Measurements from ENCODE around the gene TGFBR3L.

TGFBR3L gene

DNA sequence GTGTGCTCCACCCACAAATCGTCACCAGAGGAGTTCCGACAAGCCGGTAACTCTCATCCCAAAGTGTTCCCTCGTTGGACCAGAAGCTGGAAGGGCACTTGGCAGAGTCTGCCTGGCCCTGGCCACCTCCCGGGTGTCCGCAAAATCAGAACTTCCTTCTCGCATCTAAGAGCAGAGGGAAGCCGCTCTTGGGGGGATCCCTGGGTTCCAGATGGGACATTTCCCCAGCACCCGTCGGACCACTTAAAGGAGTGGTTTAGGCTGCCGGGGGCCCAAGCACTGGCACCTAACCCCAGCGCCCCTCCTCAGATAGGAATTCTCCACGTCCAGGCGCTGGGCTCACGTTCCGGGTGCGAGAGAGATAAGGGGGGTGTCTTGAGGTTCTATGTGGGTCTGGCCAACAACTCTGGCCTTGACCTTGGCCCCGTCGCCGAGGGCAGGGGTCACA, 11.8 kb upstream of the TGFBR3L start:
- no peak for TF ChIP-seq CTCF (conservative IDR thresholded peaks at IDR 0.05; ENCODE audit: low read depth)
- CTCF ChIA-PET = no interaction called here

GRCh38 chr19:7903244-7904073, 11.2 kb upstream of the TGFBR3L start, which contains the start of gene MAP2K7:
Gene MAP2K7 (plus strand): TSS chr19:7903877. CDS start chr19:7903945, 68 bp downstream.
- ChIA-PET POLR2A (ENCODE audit: low non-redundant PET) (interaction anchor here (0.5 to 1.6 kb wide), 4 partner anchors 10 to 40 kb away, joined by 3 to 6 read pairs (median 4); partner anchors contain the start of gene TIMM44), CTCF (interaction anchor here (0.6 kb wide), 1 partner anchor 16 kb away, joined by 6 read pairs; no protein-coding TSS in a partner anchor)
- H3K27ac ChIP-seq = peak within 1 kb of the TSS; percentile 95
- peak; percentile 91 for TF ChIP-seq CTCF (conservative IDR thresholded peaks at IDR 0.05; ENCODE audit: low read depth)
- DNase-seq (ENCODE audit: low spot score) = peak; percentile 98

More for the DNA sequence above, 11.8 kb upstream of the TGFBR3L start:
- DNase-seq (ENCODE audit: low spot score) = no peak
- POLR2A ChIA-PET (ENCODE audit: low non-redundant PET) = interaction anchor here (0.5 to 1.6 kb wide), 5 partner anchors 10 to 41 kb away, joined by 3 to 6 read pairs (median 3); partner anchors contain the start of gene TIMM44
- peak overlapping the region; percentile 95 for H3K27ac ChIP-seq

DNA sequence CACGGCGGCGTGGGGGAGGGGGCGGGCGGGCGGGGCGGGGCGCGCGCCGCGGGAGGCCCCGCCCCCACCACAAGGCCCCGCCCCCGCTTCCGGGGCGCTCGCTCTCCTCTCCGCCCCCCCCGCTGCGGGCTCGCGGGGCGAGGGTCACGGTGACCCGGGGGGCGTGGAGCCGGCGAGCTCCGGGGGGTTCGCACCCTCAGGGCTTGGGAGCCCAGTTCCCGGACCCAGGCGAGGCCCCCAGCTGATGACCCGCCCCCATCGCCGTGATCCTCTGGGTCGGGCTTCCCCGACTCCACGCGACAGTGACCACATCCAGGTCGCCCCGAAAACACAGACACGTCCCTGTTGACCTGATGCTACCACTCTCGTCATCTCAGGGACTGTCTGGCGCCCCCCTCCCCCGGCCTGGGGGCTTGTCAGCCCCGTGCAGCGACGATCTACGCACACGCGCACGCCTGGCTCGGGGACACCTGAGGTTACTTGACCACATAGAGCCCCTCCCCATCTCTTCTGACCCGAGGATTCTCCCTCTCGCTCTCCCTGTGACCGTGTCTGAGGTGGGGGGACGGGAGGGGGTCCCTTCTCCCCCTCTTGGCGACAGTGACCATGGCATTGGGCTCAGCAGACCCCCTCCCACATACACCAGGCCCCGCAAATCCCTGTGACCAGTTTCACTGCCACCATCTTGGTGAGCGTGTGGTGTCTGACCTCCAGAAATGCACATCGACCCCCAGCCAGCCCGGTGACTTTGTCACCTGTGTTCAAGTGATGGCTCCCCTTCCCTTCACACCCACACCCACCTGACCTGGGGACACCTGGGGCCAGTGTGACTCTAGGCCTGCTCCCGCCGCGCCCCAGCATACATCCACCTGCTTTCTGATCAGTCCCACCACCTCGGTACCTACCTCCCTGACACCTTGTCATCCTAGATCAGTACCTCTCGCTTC, 10.3 kb upstream of the TGFBR3L start:
- ChIA-PET POLR2A (ENCODE audit: low non-redundant PET) (interaction anchor here (1.2 to 1.6 kb wide), 3 partner anchors 12 to 39 kb away, joined by 3 to 6 read pairs (median 4); partner anchors contain the start of gene TIMM44), CTCF (interaction anchor here (0.6 kb wide), 1 partner anchor 17 kb away, joined by 6 read pairs; no protein-coding TSS in a partner anchor)
- TF ChIP-seq CTCF (conservative IDR thresholded peaks at IDR 0.05; ENCODE audit: low read depth) = no peak
- peak overlapping the region; percentile 95 for H3K27ac ChIP-seq
- peak; percentile 45 for DNase-seq (ENCODE audit: low spot score)

- H3K27ac ChIP-seq = peak overlapping the region; percentile 95
- TF ChIP-seq CTCF (conservative IDR thresholded peaks at IDR 0.05; ENCODE audit: low read depth) = no peak
- DNase-seq (ENCODE audit: low spot score) = no peak
- CTCF ChIA-PET = interaction anchor here (0.6 kb wide), 2 partner anchors 33 to 36 kb away, joined by 3 to 4 read pairs; no protein-coding TSS in a partner anchor
- POLR2A ChIA-PET (ENCODE audit: low non-redundant PET) = no interaction called here
Observed at GRCh38 chr19:7905268-7905667, 9.4 kb upstream of the TGFBR3L start.

DNA sequence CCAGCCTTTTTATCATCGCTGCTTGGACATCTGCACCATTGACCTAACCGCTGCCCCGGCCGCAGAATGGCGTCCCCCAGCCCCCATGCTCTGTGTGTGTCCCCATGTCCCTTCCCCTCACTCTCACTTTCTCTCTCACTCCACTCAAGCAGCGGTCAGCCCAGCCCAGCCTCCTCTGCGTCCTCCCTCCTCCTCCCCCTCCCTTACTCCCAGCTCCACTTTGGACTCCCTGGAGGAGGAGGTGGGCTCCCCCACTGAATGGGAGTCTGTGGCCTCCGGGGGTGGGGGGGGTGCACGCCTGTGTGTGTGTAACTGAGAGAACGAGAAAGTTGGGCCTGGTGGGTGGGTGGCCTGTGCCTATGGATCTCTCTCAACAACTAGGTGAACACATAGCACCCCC, 8.8 kb upstream of the TGFBR3L start:
- no peak for TF ChIP-seq CTCF (conservative IDR thresholded peaks at IDR 0.05; ENCODE audit: low read depth)
- H3K27ac ChIP-seq = peak overlapping the region; percentile 95
- POLR2A ChIA-PET (ENCODE audit: low non-redundant PET) = no interaction called here
- no peak for DNase-seq (ENCODE audit: low spot score)
- CTCF ChIA-PET = interaction anchor here (0.6 kb wide), 2 partner anchors 34 to 36 kb away, joined by 3 to 4 read pairs; no protein-coding TSS in a partner anchor

All from RWPE1 (cell line).